Measurements from ENCODE around the gene MT1G.

Gene MT1G

DNA sequence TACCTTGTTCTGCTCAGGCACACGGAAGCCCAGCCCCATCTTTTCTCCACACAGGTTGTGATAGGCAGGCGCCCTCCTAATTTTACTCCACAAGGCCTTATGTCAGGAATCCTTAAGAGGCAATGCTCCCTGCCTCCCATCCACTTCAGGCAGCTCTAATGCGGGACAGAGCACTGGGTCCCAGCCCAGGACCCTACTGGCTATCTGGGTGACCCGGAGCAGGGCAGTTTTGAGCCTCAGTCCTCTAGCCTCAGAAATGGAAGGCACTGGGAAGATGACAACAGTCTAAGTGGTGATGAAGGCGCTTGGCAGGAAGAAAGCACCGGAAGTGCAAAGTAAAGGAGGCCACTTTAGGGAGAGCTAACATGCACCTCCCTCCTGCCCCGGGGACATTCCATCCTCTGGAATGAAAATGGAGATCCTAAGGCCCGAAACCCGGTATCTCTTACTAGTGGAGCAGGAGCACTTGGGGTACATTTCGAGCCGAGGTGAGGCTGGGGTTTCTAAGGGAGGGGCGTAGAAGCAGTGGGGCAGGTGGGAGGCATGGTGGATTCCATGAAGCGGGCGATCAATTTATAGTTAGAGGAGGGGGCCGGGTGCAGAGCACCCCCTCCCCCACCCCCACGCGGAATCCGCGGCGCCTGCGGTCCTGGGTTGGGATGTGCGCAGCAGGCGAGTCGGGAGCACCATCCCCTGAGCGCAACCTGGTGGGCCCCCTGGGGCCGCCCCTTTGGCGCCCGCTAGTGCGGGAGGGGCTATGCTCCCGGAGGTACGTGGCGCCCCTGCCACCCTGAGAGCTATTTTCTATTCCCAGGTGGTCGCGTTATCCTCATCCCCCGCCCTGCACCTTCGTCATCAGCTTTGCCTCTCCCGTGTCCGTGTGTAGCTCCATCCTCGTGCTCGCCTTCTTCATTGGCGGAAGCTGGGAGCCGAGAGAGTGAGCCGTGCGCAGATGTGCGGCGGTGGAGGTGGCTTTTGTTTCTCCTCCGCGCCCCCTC lies 5.2 kb downstream of the MT1G start:
- no peak for DNase-seq

DNA sequence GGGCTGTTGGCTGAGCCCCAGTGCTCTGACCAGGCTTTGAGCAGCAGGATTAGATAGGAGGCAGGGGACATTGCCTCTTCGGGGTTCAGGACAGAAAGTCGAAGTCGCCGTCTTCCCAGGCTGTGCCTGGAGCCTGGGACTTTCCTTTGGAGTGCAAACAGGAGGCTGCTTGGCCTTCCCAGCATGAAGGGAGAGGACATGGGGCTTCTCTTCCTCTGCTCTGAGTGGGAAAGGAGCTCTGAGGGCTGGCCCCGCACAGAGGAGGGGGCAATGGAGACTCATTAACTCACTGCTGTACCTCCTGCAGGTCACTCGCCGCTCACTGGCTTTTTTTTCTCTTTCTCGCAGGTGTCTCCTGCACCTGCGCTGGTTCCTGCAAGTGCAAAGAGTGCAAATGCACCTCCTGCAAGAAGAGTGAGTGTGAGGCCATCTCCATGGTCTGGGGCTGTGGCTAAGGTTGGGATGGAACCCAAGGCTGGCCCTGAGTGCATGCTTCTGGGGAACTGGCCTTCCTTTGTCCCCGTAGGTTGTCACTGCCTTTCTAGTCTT lies 9.5 kb downstream of the MT1G start:
- DNase-seq, result no peak

DNA sequence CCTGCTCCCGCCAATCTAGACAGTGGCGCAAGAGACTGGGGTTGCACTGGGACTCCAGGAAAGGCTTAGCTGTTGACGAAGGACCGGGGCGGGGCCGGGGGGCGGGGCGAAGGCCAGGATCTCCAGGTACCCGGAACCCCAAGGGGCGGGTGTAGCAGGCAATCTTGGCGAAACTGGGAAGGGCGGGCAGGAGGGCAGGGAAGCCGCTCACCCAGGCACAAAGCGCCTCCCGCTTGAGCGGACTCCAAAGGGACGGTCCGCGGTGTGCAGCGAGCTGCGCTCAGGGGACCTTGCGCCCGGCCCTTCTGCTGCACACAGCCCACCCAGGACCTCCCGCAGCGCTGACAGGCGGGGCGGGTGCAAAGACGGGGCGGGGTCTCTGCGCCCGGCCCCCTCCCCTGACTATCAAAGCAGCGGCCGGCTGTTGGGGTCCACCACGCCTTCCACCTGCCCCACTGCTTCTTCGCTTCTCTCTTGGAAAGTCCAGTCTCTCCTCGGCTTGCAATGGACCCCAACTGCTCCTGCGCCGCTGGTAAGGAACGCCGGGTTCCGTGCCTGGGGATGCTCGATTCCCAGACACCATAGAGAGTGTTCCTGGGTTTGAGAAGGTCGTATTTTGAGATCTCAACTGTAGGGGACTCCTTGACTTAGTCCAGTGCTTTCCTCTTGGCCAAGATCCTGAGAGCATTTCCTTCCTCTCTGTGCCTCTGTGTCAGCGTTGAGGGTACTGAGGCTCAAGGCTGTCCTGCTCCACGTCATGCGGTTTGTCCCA lies 10.1 kb downstream of the MT1G start, which contains the start of gene MT1F:
Gene MT1F (plus strand): TSS at position 405 of the 772 bp plus-strand sequence. CDS start 100 bp downstream, at position 505.
- DNase-seq, result peak; percentile 64

DNA sequence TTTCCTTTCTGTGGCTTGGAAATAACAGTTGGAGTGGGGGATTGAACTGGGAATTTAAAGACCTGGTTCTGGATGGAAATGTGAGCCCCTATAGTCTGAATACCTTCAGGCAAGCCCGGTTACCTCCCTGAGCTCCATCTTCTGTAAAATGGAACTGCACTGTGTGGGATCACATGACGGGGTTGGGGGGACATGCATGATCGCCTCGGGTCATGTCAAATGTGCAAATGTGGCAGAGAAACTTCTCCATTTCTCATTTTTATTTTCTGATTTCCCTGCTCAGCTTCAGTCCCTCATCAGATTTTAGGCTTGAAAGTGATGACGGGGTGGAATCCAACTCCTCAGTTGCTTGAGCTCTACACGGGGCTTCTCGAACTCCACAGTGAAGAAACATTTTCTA lies 14.6 kb downstream of the MT1G start:
- DNase-seq, result no peak

DNA sequence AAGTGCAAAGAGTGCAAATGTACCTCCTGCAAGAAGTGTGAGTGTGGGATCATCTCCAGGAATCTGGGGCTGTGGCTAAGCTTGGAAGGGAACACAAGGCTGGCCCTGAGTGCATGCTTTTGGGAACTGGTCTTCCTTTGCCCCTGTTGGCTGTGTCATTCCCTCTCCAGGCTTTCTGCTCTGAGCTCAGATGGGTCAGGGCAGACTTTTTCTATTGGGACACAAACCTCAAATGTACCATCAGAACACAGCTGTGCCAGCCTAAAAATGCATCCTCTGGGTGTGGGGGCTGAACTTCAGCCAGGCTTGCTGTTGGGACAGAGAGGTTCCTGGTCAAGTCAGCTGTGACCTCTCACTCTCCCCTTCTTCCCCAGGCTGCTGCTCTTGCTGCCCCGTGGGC lies 15.3 kb downstream of the MT1G start:
- no peak for DNase-seq

DNA sequence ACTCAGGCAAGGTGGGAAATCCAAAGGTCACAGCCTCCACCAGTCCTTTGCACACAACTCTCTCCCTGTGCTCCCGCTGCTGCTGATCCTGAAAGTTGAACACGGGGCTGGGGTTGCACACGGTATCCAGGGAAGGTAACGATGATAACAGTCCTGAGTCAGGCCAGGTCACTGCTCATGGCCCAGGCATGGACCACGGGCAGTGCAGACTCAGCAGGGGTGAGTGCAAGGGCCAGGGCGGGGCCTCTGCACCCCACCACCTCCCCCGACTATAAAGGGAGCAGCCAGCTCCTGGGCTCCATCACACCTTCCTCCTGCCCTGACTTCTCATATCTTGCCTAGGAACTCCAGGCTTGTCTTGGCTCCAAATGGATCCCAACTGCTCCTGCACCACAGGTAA lies 16.3 kb downstream of the MT1G start, which contains the start of gene MT1B:
Gene MT1B (plus strand): TSS at position 301 of the 400 bp plus-strand sequence. CDS start 68 bp downstream, at position 369.
- no peak for DNase-seq

DNA sequence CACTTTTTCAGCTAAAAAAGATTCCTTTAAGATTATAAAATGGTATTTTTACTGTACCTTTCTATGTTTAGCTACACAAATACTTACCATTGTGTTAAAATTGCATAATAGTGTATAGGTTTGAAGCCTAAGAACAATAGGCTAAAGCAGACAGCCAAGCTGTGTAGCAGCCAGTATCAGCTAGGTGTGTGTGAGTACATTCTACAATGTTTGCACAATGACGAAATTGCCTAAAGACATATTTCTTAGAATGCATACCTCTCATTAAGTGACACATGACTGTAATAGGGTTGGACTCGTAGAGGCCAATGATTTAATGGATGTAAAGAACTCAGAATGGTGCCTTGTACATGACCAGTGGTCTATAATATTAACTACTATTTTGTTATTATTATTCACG lies 18.0 kb downstream of the MT1G start:
- no peak for DNase-seq

DNA sequence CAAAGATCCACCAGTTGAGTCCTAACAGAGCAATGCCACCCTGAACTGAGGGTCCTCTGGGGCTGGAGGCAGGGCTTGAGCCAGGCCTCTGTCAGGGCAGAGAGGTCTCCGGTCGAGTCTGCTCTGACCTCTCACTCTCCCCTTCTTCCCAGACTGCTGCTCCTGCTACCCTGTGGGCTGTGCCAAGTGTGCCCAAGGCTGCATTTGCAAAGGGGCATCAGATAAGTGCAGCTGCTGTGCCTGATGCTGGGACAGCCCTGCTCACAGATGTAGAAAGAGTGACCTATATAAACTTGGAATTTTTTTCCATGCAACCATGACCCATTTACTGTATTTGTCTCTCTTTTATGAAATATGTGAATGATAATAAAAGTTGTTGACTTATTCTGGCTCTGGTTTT lies 18.6 kb downstream of the MT1G start:
- DNase-seq, result no peak

DNA sequence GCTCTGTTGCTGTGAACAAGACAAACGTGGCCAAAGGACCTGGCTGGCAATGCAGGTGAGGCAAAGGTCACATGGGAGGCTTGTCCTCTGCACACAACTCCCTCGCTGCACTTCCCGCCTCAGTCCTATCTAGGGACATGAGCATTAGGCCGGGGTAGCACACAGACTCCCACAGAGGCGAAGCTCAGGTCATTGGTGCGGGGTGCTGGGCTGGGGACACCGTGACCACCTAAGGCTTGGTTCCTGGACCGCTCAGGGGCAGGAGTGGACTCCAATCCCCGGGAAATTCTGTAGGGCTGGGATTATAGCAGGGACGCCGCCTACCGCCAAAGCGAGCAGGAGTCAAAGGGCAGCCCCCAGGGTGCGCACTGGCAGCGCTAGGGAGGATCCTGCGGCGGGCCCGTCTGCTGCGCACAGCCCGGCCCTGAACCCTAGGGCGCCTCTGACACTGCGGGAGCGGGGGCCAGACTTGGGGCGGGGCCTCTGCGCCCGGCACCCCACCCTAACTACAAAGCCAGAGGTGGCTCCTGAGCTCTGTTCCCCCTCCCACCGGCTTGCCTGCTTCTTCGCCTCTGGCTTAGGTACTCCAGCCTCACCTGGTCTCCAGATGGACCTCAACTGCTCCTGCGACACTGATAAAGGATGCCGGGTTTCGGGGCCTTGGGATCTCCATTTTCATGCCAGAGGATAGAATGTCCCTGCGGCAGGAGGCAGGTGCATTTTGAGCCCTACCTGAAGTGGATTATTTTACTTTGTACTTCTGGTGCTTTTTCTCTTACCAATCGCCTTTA lies 20.0 kb downstream of the MT1G start:
- no peak for DNase-seq

DNA sequence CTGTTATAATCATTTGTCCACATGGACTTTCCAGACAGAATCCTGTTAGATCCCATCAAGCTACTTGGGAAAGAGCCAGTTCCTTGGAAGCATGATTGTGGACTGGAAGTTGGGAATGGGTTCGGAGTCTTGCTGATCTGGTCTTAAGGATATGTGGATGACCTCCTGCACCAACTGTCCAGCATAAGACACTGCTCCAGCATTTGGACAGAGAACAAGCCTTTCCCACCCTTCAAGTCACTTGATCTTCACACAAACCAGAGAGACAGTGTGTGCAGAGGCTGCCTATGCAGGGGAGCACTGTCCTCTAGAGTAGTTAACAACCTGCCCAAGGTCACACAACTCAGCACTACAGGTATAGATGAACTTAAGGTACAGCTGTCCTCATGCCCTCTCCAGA lies 22.0 kb downstream of the MT1G start:
- no peak for DNase-seq

DNA sequence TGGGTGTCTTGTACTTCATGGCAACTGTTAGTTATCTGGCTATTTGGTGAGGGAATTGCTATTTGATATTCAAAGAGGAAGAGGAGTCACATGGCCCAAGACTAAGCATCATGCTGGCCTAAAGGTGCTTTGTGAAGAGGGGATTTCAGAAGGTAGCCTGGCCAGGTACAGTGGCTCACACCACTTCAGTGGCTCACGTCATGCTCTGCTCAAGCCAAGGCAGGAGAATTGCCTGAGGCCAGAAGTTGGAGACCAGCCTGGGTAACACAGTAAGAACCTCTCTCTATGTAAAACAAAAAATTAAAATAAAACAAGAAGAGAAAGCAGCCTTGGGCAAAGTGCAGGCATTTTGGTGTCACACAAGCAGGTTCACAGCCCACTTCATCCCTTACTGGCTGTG lies 22.6 kb downstream of the MT1G start:
- DNase-seq, result no peak

DNA sequence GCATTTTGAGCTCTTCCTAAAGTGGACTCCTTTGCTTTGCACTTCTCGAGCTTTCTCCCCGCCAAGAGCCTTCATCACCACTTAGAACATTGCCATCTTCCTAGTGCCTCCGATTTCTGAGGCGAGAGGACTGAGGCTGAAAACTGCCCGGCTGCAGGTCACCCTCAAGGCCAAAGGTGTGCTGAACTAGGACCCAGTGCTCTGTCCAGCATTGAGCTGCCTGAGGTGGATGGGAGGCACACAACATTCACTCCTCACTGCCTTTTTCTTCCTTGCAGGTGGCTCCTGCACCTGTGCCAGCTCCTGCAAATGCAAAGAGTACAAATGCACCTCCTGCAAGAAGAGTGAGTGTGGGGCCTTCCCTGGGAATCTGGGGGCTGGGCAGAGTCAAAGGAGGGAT lies 24.0 kb downstream of the MT1G start:
- DNase-seq, result no peak

DNA sequence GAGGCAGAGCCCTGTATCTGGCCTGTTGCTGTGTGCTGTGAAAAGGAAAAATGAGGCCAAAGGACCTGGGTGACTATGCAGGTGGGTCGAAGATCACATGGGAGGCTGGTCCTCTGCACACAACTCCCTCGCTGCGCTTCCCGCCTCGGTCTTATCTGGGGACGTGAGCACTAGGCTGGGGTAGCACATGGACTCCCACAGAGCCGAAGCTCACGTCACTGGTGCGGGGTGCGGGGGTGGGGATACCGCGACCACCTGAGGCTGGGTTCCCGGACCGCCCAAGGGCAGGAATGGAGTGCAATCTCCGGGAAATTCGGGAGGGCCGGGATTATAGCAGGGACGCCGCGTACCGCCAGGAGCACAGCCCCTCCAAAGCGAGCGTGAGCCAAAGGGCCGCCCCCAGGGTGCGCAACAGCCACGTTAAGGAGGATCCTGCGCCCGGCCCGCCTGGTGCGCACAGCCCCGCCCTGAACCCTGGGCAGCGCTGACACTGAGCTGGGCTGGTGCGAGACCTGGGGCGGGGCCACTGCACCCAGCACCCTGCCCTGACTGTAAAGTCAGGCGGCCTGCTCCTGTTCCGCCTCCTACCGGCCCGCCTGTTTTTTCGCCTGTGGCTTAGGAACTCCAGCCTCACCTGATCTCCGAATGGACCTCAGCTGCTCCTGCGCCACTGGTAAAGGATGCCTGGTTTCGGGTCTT lies 24.6 kb downstream of the MT1G start:
- peak; percentile 68 for DNase-seq

DNA sequence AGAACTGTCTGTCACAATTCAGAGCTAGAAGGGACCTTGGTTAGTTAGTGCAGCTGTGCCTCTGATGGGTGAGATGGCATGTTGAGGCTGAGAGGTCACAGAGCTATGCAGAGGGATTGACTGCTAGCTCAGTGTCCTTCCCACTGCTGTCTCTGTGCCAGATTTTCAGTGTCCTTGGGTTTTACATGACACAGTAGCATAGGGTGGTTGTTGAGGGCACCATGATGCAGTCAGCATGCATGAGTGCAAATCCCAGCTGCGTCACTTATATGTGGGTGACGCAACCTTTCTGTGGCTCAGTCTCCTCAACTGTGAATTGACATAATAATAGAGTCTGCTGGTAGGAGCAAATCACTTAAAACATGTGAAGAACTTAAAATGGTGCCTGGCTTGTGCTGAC lies 26.7 kb downstream of the MT1G start:
- no peak for DNase-seq

DNA sequence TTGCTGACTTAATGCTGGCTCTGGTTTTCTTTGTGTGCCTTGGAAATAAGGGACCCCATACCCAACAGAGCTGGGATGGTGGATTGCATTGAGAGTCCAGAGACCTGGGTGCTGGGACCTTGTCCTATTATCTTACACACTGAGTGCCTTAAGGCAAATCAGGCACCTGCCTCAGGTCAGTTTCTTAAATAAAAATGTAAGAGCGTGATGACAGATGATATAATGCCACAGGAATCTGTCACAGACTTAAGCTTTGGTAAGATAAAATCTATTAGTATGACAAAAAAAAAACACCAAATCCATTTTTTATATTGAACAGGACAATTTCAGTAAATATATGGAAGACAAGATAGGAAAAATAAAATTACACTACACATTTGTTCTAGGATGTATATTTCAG lies 27.8 kb downstream of the MT1G start:
- DNase-seq, result no peak

DNA sequence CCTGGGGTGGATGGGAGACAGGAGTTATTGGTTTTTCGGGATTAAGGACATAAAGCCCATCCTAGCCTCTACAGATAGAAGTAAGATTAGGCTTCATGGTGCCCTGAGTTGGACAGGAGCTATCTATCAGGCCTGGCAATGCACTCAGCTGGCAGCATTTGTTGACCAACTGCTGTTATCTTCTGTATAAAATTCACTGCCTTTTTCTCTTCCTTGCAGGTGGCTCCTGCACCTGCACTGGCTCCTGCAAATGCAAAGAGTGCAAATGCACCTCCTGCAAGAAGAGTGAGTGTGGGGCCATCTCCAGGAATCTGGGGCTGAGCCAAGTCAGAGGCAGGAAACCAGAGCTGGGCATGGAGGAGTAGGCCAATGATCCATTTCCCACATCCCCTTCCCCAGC lies 28.8 kb downstream of the MT1G start:
- no peak for DNase-seq

DNA sequence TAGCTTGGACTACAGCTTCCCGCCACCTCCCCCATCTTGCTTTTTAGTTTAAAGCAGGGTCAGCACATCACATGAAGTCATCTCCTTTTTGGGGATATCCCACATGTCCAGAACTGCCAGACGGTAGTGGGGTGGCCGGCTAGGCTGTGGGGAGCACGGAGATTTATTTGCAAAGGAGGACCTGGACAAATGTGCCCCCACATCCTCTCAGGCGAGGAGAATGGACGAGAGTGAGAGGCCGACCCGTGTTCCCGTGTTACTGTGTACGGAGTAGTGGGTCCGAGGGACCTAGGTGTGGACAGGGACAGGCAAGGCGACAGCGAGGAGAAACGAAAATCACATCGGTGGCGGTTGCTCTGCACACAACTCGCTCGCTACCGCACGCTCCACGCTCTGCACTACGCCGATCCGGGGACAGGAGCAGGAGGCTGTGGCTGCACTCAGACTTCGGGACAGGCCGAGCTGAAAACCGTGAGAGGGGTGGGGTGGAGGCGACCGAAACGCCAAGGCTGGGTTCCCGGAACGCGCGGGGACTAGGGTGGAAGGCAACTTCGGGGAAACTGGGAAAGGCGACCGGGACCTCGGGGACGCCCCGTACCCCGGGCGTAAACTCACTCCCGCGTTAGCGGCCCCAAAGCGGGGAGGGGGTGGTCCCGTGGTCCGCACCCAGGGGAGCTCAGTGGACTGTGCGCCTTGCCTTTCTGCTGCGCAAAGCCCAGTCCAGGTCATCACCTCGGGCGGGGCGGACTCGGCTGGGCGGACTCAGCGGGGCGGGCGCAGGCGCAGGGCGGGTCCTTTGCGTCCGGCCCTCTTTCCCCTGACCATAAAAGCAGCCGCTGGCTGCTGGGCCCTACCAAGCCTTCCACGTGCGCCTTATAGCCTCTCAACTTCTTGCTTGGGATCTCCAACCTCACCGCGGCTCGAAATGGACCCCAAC lies 29.8 kb downstream of the MT1G start, which contains the start of gene MT1A:
Gene MT1A (plus strand): TSS at position 853 of the 937 bp plus-strand sequence. CDS start 73 bp downstream, at position 926.
- DNase-seq, result no peak

DNA sequence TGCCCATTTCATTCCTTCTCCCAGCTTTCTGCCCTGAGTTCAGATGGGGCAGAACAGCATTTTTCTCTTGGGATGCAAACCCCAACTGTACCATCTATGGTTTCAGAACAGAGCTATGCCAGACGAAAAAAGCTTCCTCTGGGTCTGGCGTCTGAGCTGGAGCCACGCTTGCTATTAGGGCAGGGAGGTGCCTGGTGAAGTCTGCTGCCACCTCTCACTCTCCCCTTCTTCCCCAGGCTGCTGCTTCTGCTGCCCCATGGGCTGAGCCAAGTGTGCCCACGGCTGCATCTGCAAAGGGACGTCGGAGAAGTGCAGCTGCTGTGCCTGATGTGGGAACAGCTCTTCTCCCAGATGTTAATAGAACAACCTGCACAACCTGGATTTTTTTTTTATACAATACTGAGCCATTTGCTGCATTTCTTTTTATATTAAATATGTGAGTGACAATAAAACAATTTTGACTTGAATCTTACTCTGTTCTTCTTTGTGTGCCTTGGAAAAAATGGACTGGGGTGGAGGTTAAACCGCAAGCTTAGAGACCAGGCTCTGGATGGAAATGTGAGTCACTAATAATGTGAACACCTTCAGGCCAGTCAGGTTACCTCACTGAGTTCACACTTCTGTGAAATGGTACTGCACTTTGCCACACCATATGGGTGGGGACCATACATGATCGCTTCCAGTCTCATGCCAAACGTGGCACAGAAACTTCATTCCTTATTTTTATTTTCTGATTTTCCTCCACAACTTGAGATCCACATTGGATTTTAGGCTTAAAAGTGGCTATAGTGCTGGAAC lies 31.1 kb downstream of the MT1G start:
- DNase-seq, result no peak

DNA sequence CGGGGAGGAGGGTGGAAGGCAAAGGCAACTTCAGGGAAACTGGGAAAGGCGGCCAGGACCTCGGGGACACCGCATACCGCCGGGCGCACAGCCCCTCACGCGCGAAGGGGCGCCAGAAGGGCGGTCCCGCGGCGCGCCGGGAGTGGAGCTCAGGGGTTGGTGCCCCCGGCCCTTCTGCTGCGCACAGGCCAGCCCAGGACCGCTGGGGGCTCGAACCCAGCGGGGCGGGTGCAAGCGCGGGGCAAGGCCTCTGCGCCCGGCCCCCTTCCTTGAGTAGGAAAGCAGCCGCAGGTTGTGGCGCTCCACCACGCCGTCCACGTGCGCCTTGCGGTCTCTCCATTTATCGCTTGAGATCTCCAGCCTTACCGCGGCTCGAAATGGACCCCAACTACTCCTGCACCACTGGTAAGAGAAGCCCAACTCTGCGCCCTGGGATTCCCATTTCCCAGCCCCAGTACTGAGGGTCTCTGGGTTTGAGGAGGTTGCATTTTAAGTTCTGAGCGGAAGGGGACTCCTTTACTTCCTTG lies 32.4 kb downstream of the MT1G start:
- no peak for DNase-seq

All from activated gamma-delta T cell treated with Interleukin-2 at 50 U/mL for 16 hours (primary cell).